IPS-20b (cell line): ENCODE data around the gene FAM216A.
"Not testable (repeated sequence)": the region's sequence is repeated elsewhere in the genome, so short reads cannot be mapped to it uniquely, and the experiment has no call there.

Experiments
- H3K27ac ChIP-seq: one replicate; pipeline ENCODE4 v1.5.1; 2013; ENCODE audit warnings: low read length
- H3K27me3 ChIP-seq: 2 replicates; pipeline ENCODE4 v1.6.1; 2013; ENCODE audit warnings: mild to moderate bottlenecking, low read length, inconsistent platforms; ENCODE audit not compliant: insufficient read depth
- H3K36me3 ChIP-seq: 2 replicates; pipeline ENCODE4 v1.6.1; 2013; ENCODE audit warnings: low read depth, mild to moderate bottlenecking, inconsistent platforms, low read length, moderate library complexity; ENCODE audit not compliant: insufficient read depth
- H3K4me1 ChIP-seq: 2 replicates; pipeline ENCODE4 v1.6.1; 2013; ENCODE audit warnings: mild to moderate bottlenecking, control low read depth, inconsistent platforms, low read length, moderate library complexity; ENCODE audit not compliant: insufficient read depth
- H3K4me3 ChIP-seq: 2 replicates; pipeline ENCODE4 v1.5.1; 2013; ENCODE audit warnings: mild to moderate bottlenecking, low read length, inconsistent platforms
- H3K9ac ChIP-seq: 2 replicates; pipeline ENCODE4 v1.6.1; 2013; ENCODE audit warnings: low read depth, mild to moderate bottlenecking, inconsistent platforms, low read length, moderate library complexity
- H3K9me3 ChIP-seq: 2 replicates; pipeline ENCODE4 v1.6.1; 2013; ENCODE audit warnings: mild to moderate bottlenecking, low read depth, low read length, inconsistent platforms; ENCODE audit not compliant: insufficient read depth

FAM216A gene

GRCh38 chr12:110501752-110502738 is 33.4 kb downstream of the FAM216A start, which contains the start of the genes RAD9B and VPS29:
Gene RAD9B (plus strand): TSS chr12:110502331. CDS start chr12:110502338, 7 bp downstream.
Gene VPS29 (minus strand): TSS chr12:110502111. CDS start chr12:110502051, 60 bp downstream.
- H3K27ac ChIP-seq, result no peak within 1 kb of the TSS
- peak within 1 kb of the TSS; percentile 82; the same call in 1 of the 2 replicates for H3K9ac ChIP-seq
- peaks cover 6% of the 10 kb centered on the region; the same call in 1 of the 2 replicates for H3K9me3 ChIP-seq

DNA sequence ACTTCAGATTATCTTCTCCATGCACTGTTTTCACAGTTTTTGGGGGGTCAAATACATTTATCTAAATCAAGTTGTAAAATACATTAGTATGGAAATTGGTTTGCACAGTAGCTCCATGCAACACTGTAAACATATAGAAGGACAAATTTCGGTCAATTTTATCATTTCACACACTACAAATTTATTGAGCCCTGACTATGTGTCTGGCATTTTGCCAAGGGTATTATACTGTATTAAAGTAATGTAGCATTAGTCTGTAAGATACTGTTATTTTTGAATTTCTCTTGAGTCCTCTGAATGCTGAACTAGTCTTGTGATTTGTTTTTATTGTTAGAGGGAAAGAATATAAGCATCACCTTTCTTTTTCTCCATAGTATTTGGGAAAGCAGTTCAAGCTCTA is 34.8 kb downstream of the FAM216A start:
- H3K27me3 ChIP-seq, result peaks cover 22% of the 10 kb centered on the region
- peaks cover 6% of the 10 kb centered on the region; the same call in 1 of the 2 replicates for H3K9me3 ChIP-seq
- no peaks in the 10 kb centered on the region for H3K4me1 ChIP-seq
- H3K9ac ChIP-seq, result no peak overlapping the region
- H3K36me3 ChIP-seq, result no peaks in the 10 kb centered on the region
- H3K4me3 ChIP-seq, result no peak overlapping the region
- no peak overlapping the region for H3K27ac ChIP-seq

More at GRCh38 chr12:110501752-110502738, 33.4 kb downstream of the FAM216A start, which contains the start of the genes RAD9B and VPS29:
- H3K36me3 ChIP-seq, result no peaks in the 10 kb centered on the region
- H3K4me3 ChIP-seq, result peak within 1 kb of the TSS; percentile 92
- H3K4me1 ChIP-seq, result no peaks in the 10 kb centered on the region
- H3K27me3 ChIP-seq, result peaks cover 22% of the 10 kb centered on the region

DNA sequence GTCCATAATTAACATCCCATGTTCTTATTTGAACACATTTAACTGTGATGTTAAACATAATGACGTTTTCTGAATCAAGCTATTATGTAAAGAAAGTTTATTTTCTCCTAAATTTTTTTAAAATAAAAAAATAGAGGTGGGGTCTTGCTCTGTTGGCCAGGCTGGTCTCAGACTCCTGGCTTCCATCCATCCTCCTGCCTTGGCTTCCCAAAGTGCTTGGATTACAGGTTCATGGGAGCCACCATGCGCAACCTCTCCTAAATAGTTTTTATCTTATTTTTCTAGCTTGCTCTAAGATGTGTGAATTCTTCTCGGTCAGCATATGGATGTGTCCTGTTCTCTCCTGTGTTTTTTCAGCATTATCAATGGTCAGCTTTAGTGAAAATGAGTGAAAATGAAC is 36.7 kb downstream of the FAM216A start:
- Histone ChIP-seq H3K36me3 (no peaks in the 10 kb centered on the region), H3K4me3 (no peak overlapping the region), H3K4me1 (no peaks in the 10 kb centered on the region), H3K9ac (no peak overlapping the region), H3K9me3 (peaks cover 6% of the 10 kb centered on the region; the same call in 1 of the 2 replicates), H3K27ac (no peak overlapping the region), H3K27me3 (peaks cover 22% of the 10 kb centered on the region)

DNA sequence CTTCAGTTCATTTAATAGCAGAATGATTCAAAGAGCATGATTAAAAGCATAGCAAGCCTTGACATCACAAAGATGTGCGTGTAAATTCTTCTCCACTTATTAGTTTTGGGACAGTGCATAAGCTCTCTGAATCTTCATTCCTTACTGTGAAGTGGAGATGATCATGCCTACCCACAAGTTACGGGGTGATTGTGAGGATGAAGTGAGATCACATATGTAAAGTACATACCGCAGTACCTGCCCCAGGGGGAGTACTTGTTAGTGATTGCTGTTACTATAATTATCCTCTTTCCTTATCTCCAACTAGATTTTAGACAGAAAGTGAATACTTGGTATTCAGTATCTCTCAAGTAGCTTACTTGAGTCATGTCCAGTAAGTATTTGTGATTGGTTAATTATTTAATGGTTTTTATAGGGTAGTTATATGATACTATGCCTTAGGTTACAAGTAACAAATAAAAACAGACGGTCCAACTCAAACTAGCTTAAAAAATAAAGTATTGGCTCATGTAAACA is 39.5 kb downstream of the FAM216A start:
- Histone ChIP-seq H3K36me3 (no peaks in the 10 kb centered on the region), H3K4me3 (no peak overlapping the region), H3K27me3 (peaks cover 12% of the 10 kb centered on the region), H3K4me1 (no peaks in the 10 kb centered on the region), H3K9ac (no peak overlapping the region), H3K9me3 (no peaks in the 10 kb centered on the region), H3K27ac (no peak overlapping the region)

GRCh38 chr12:110513842-110514241 is 45.2 kb downstream of the FAM216A start:
- H3K36me3 ChIP-seq, result no peaks in the 10 kb centered on the region
- H3K9ac ChIP-seq, result no peak overlapping the region
- no peak overlapping the region for H3K27ac ChIP-seq

DNA sequence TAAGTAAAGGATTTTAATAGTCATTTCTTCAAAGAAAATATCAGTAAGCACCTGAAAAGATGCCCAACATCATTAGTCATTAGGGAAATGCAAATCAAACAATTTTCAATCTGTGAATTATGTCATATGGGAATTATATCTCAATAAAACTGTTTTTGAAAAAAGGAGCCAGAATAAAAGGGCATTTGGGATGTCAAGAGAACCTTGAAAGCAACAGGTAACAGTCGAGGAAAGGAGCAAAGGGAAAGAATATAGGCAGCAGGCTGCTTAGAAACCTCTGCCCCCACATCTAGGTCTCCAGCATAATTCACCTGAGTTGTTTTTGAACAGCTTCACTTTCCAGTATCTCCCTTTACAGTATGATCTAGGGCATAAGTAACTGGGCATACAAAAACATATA is 45.7 kb downstream of the FAM216A start:
- Histone ChIP-seq H3K27ac (no peak overlapping the region), H3K4me1 (no peaks in the 10 kb centered on the region), H3K27me3 (no peaks in the 10 kb centered on the region), H3K36me3 (no peaks in the 10 kb centered on the region), H3K9me3 (no peaks in the 10 kb centered on the region), H3K9ac (no peak overlapping the region), H3K4me3 (no peak overlapping the region)

More at GRCh38 chr12:110513842-110514241, 45.2 kb downstream of the FAM216A start:
- Histone ChIP-seq H3K4me1 (no peaks in the 10 kb centered on the region), H3K9me3 (no peaks in the 10 kb centered on the region), H3K27me3 (no peaks in the 10 kb centered on the region), H3K4me3 (no peak overlapping the region)

GRCh38 chr12:110516995-110517394 is 48.4 kb downstream of the FAM216A start:
- no peaks in the 10 kb centered on the region for H3K36me3 ChIP-seq
- H3K4me1 ChIP-seq, result no peaks in the 10 kb centered on the region
- H3K27me3 ChIP-seq, result no peaks in the 10 kb centered on the region

GRCh38 chr12:110518014-110518413 is 49.4 kb downstream of the FAM216A start:
- not testable (repeated sequence) for H3K36me3 ChIP-seq, H3K27me3 ChIP-seq, H3K9me3 ChIP-seq

More at GRCh38 chr12:110516995-110517394, 48.4 kb downstream of the FAM216A start:
- H3K27ac ChIP-seq, result no peak overlapping the region
- H3K4me3 ChIP-seq, result no peak overlapping the region
- H3K9ac ChIP-seq, result no peak overlapping the region
- H3K9me3 ChIP-seq, result no peaks in the 10 kb centered on the region

DNA sequence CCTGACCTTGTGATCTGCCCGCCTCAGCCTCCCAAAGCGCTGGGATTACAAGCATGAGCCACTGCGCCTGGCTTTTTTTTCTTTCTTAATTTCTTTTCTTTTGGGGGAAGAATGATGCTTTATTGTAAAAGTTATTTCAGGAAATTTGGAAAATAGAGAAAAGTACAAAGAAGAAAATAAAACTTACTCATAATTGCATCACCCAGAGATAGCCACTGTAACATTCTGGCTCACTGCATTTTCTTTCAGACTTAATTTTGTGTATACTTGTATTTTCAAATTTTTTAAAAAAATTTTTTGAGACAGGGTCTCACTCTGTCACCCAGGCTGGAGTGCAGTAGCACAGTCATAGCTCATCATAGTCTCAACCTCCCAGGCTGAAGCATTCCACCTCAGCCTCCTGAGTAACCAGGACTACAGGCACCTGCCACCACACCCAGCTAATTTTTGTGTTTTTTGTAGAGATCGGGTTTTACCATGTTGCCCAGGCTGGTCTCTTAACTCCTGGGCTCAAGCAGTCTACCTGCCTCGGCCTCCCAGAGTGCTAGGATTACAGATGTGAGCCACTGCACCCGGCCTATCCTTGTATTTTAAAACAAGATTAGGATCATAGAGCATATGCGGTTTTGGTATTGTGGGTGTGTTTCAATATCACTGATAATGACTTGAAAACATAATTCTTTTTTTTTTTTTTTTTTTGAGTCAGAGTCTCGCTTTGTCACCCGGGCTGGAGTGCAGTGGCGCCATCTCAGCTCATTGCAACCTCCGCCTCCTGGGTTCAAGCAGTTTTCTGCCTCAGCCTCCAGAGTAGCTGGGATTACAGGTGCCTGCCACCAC is 52.4 kb downstream of the FAM216A start:
- not testable (repeated sequence) for H3K27ac ChIP-seq, H3K9me3 ChIP-seq, H3K36me3 ChIP-seq, H3K4me3 ChIP-seq, H3K27me3 ChIP-seq, H3K9ac ChIP-seq, H3K4me1 ChIP-seq

More at GRCh38 chr12:110518014-110518413, 49.4 kb downstream of the FAM216A start:
- not testable (repeated sequence) for H3K4me1 ChIP-seq, H3K27ac ChIP-seq, H3K9ac ChIP-seq, H3K4me3 ChIP-seq

GRCh38 chr12:110528277-110528839 is 59.7 kb downstream of the FAM216A start:
- no peak overlapping the region for H3K9ac ChIP-seq
- no peaks in the 10 kb centered on the region for H3K9me3 ChIP-seq
- H3K36me3 ChIP-seq, result no peaks in the 10 kb centered on the region
- H3K27me3 ChIP-seq, result no peaks in the 10 kb centered on the region
- H3K27ac ChIP-seq, result no peak overlapping the region
- H3K4me3 ChIP-seq, result no peak overlapping the region
- no peaks in the 10 kb centered on the region for H3K4me1 ChIP-seq

- Histone ChIP-seq H3K36me3 (peaks cover 4% of the 10 kb centered on the region; the same call in 1 of the 2 replicates), H3K27ac (no peak overlapping the region), H3K4me3 (no peak overlapping the region), H3K9ac (no peak overlapping the region), H3K9me3 (no peaks in the 10 kb centered on the region), H3K4me1 (peaks cover 2% of the 10 kb centered on the region; the same call in 1 of the 2 replicates), H3K27me3 (no peaks in the 10 kb centered on the region)
Measured at GRCh38 chr12:110530511-110530910, 61.9 kb downstream of the FAM216A start.
